HG03045 (cell line): ENCODE data around the gene GIPC1.
"Not testable (repeated sequence)": the region's sequence is repeated elsewhere in the genome, so short reads cannot be mapped to it uniquely, and the experiment has no call there.

Experiments used
- ATAC-seq: cut with Tn5 transposase; IDR thresholded peaks from one replicate; pipeline ENCODE4 v1.9.1; 2021; ENCODE audit warnings: mild to moderate bottlenecking, moderate library complexity; ENCODE audit not compliant: unreplicated experiment

Gene GIPC1

DNA sequence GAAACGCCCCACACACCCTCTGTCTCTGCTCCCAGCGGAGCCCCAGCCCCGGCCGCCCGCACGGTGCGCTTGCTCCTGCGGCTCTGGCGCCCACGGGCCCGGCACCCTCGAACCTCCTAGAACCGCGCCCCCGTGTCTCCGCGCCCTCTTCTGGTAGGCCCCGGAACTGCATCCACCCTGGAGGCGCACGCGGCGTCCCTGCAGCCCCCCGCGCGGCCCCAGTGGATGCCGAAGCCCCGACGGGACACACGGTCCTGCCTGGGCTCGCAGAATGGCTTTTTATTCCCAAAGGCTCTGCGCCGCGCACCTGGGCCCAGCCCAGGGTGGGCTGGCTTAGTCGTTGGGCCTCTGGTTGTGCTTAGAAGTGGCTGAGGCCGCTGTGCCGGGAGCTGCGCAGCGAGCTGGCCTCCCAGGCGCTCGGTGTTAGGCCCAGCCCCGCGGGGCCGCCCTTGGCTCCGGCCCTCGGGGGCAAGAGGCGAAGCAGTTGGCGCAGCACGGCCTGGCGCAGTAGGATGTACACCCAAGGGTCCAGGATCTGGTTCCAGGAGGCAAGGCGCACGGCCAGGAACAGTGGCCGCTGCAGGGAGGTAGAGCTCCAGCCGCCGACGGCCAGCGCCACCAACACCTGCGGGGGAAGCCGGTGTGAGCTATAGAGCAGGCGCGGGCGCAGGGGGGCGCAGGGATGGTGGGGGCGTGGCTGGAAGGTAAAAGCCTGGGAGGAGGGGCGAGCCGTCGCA lies 23.6 kb downstream of the GIPC1 start:
- no peak for ATAC-seq

DNA sequence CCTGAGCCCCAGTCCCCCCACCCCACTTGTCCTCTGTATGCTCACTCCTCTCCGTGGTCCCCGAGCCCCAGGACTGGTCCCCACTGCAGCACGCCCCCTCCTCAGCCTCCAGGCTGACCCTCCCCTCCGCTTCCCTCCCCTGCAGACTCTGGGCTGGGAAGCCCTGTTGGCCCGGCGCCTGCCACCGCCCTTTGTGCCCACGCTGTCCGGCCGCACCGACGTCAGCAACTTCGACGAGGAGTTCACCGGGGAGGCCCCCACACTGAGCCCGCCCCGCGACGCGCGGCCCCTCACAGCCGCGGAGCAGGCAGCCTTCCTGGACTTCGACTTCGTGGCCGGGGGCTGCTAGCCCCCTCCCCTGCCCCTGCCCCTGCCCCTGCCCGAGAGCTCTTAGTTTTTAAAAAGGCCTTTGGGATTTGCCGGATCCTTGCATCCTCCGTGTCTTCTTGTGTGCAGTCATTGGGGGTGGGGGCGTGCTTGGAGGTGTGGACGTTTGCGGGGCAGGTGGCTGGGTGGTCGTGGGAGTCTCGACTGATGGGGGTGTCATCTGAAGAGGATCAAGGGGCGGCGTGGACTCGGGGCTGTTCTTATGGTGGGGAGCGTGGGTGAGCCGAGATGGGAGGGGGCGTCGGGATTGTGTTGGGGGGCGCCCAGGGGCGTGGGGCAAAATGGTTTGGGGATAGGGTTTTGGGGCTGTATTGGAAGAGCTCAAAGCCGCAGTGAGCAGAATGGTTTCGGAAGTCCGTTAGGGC lies 24.3 kb downstream of the GIPC1 start:
- no peak for ATAC-seq

- ATAC-seq: no peak
Measured at GRCh38 chr19:14470031-14470876, 25.7 kb downstream of the GIPC1 start.

GRCh38 chr19:14467816-14468215 lies 28.1 kb downstream of the GIPC1 start:
- no peak for ATAC-seq

DNA sequence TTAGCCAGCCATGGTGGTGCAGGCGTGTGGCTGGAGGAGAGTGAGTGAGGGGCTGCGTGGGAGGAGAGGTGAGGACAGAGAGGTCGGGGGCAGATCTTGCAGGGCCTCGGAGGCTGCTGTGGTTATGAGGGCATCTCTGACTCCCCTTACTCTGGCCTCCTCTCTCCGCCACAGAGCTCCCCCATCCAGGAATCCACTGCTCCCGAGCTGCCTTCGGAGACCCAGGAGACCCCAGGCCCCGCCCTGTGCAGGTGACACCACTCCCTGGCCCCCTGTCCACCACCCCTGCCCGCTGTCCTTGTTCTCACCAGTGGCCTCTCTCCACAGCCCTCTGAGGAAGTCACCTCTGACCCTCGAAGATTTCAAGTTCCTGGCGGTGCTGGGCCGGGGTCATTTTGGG lies 28.5 kb downstream of the GIPC1 start:
- no peak for ATAC-seq

DNA sequence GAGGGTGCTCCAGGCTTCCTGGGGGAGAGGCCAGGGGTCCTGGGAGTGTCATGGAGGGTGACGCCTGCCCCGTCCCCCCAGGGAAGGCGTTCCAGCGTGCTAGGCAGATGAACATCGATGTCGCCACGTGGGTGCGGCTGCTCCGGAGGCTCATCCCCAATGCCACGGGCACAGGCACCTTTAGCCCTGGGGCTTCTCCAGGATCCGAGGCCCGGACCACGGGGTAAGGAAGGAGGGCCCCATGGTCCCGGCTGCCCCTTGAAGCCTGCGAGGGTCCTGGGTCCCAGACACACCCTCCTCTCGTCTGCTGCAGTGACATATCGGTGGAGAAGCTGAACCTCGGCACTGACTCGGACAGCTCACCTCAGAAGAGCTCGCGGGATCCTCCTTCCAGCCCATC lies 32.2 kb downstream of the GIPC1 start:
- ATAC-seq: no peak

GRCh38 chr19:14462401-14462800 lies 33.5 kb downstream of the GIPC1 start:
- ATAC-seq: not testable (repeated sequence)

DNA sequence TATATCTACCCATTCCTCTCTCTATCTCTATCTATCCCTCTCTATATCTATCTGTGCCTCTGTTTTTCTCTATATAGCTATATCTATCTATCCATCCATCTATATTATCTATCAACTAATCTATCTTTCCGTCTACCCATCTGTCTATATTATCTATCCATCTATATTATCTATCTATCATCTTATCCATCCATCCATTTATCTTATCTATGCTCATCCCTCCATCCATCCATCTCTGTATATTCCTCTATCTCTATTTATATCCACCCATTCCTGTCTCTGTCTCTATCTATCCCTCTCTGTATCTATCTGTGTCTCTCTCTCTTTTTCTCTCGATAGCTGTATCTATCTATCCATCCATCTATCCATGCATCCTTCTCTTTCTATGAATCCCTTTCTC lies 35.0 kb downstream of the GIPC1 start:
- ATAC-seq: no peak

DNA sequence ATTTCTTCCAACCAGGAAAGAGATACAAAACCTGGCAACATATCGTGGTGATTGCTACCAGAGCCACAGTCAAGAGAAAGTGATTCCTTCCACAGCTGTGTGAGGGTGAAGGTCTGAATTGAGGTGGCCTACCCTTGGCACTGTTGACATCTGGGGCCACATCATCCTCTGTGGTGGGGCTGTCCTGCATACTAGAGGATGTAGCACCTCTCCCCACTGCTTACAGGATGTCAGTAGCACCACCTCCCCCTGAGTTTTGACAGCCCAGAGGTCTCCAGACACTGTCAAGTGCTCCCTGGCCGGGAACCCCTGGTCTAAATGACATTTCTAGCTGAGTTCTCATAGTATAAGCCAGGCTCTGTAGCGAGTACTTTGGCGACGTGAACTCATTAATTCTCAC lies 36.2 kb downstream of the GIPC1 start:
- ATAC-seq: no peak

DNA sequence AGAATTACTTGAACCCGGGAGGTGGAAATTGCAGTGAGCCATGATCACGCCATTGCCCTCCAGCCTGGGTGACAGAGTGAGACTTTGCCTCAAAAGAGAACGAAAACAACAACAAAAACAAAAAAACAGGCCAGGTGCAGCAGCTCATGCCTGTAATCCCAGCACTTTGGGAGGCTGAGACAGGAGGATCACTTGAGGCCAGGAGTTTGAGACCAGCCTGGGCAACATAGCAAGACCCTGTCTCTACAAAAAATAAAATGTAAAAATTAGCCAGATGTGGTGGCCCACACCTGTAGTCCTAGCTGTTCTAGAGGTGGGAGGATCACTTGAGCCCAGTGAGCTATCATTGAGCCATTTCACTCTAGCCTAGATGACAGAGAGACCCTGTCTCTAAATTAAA lies 43.6 kb downstream of the GIPC1 start:
- ATAC-seq: not testable (repeated sequence)

DNA sequence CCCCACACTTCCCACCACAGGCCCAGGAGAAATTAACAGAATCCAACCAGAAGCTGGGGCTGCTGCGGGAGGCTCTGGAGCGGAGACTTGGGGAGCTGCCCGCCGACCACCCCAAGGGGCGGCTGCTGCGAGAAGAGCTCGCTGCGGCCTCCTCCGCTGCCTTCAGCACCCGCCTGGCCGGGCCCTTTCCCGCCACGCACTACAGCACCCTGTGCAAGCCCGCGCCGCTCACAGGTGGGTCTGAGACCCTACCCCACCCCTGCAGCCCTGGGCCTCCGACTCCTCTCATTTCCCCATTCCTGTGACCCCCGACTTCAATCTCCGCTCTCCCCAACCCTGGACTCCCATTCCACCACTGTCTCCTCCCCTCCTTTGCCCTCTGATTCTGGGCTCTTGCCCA lies 45.1 kb downstream of the GIPC1 start:
- no peak for ATAC-seq

GRCh38 chr19:14450168-14450874 lies 45.6 kb downstream of the GIPC1 start:
- no peak for ATAC-seq

- ATAC-seq: no peak
Measured at GRCh38 chr19:14449321-14449720, 46.6 kb downstream of the GIPC1 start.

- no peak for ATAC-seq
Measured at GRCh38 chr19:14446336-14447036, 49.4 kb downstream of the GIPC1 start.

DNA sequence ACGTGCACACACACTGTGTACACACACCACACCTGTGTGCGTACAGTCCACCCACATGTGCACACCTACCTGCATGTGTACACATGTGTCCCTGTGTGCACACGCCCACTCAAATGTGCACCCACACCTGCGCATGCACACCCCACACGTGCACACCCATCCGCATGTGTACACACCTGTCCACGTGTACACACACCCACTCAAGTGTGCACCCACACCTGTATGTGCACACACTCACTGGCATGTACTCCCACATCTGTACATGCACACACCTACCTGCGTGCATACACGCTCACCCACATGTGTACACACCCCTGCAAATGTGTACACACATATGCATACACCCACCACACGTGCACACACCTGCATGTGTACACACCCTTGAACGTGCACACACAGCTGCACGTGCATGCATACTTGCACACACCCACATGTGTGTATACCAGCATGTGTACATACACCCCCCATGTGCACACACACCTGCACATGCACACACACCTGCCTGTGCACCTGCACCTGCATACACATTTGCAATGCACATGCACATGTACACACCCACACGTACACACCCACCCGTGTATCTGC lies 52.2 kb downstream of the GIPC1 start:
- no peak for ATAC-seq

DNA sequence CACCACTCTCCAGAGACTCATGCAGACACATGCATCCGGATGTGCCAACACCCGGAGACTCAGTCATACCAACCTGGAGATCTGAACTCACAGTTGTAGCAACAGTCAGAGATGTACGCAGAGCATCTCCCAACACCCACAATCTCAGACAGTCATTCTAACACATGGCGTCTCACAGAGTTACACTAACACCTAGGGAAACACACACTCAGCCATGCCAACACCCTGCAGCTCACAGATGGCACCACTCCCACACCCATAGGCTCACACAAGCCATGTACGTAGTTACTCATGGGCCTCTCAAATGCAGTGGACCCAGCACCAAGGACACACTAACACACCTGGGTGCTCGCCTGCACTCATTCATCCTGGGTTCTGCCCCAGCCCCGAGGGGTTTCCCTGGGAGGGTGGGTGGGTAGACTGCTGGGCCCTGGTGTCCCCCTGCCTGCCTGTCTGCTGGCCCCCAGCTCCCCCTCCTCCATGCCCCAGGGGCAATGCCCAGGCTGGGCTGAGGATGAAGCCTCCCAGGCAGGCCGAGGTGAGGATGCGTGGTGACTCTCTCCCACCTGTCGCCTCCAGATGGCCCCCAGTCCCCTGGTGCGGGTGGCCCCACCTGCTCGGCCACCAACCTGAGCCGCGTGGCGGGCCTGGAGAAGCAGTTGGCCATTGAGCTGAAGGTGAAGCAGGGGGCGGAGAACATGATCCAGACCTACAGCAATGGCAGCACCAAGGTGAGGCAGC lies 52.9 kb downstream of the GIPC1 start:
- no peak for ATAC-seq

DNA sequence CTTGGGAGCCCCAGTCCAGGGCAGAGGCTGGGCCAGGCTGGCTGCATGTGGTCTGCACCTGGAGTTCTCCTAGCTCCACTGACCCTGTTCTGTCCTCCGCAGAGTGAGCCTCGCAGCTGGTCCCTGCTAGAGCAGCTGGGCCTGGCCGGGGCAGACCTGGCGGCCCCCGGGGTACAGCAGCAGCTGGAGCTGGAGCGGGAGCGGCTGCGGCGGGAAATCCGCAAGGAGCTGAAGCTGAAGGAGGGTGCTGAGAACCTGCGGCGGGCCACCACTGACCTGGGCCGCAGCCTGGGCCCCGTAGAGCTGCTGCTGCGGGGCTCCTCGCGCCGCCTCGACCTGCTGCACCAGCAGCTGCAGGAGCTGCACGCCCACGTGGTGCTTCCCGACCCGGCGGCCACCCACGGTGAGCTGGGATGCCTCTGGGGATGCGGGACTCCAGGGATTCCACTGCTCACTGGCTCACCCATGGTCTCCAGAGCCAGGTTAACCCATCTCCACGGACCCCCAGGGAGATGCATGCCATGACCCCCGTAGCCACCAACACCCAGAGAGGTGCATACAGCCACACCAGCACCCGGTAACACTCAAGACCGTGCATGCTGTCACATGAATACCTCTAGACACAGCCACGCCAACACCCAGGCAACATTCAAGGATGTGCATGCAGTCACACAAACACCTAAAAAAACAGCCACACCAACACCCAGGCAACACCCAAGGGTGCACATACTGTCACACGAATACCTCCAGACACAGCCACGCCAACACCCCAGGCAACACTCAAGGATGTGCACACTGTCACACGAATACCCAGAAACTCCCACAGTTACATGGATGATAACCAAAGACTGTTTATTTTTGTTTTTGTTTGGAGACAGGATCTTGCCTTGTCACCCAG lies 54.6 kb downstream of the GIPC1 start:
- ATAC-seq: no peak

DNA sequence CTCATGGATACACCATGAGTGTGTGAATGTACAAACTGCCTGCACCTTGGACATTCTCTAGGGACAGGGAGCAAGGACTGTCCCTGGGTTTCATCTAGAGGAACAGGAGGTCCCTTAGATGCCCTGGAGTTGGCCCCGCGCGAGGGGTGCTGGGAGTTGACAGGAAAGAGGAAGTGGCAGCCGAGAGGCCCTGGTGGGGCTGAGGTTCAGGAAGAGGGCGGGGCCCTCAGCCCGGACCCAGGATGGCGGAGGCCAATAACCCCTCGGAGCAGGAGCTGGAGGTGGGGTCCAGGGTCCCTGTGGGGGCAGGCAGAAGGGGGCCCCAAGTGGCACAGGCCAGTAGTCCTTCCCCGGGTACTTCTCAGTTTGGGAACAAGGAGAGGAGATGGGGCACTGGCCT lies 55.9 kb downstream of the GIPC1 start:
- peak; percentile 68 for ATAC-seq
